T-cell (primary cell): ENCODE measurements around the gene GALNT1. TPM values are rescaled to one million over a fixed set of nuclear protein-coding genes. Genes with fewer than 3 reads are reported as not detected.

Source experiments
- ATAC-seq, 4 experiments: fragments of 200-7000 bp in 3 of 4; fragments of 150-1000 bp in 1 of 4; cut with Tn5 transposase; replicated peaks in 1 of 4; 1 replicate in 3 of 4; 2 replicates in 1 of 4; pipeline ENCODE4 v1.10.0; 2021; ENCODE audit warnings: moderate library complexity in 3 of 4, mild to moderate bottlenecking in 2 of 4, moderate number of reproducible peaks in 1 of 4
- CTCF ChIA-PET, 2 donors: fragments of 300-600 bp; sonication (Branson Sonifier 250); formaldehyde crosslinking; loops; one replicate each; lab custom pipeline; 2022; ENCODE audit warnings: antibody characterized with exemption in 2 of 2; lab: Charles Lee
- POLR2A ChIA-PET, 2 donors: fragments of 300-600 bp; sonication (Branson Sonifier 250); formaldehyde crosslinking; loops; one replicate each; lab custom pipeline; 2022; ENCODE audit warnings: antibody characterized with exemption in 2 of 2; lab: Charles Lee
- DNase-seq, 35 experiments: peaks; one replicate each; pipeline versions ENCODE4 v3.0.0 to v3.0.0-alpha.2; 2013 to 2023
- H3K27ac ChIP-seq: one replicate; pipeline ENCODE4 v1.5.1; 2013; ENCODE audit warnings: low read length
- H3K27me3 ChIP-seq, 2 experiments: replicated peaks in 1 of 2; 1 replicate in 1 of 2; 2 replicates in 1 of 2; pipeline versions ENCODE4 v1.6.1 to v1.7.0; 2013; ENCODE audit warnings: low read length in 1 of 2, mixed read lengths in 1 of 2; ENCODE audit not compliant: control insufficient read depth in 2 of 2, insufficient read depth in 2 of 2; ENCODE audit errors: extremely low read depth in 1 of 2
- H3K36me3 ChIP-seq, 2 donors: 1 replicate in 1 of 2; 2 replicates in 1 of 2; pipeline versions ENCODE4 v1.6.1 to v1.7.0; 2013; ENCODE audit warnings: low read length in 1 of 2; ENCODE audit not compliant: control insufficient read depth in 2 of 2, insufficient read depth in 1 of 2; ENCODE audit errors: extremely low read depth in 1 of 2
- H3K4me1 ChIP-seq, 2 experiments: 1 replicate in 1 of 2; 2 replicates in 1 of 2; pipeline versions ENCODE4 v1.6.1 to v1.7.0; 2013; ENCODE audit warnings: low read length in 2 of 2, mixed read lengths in 1 of 2; ENCODE audit not compliant: insufficient read depth in 2 of 2, control insufficient read depth in 1 of 2; ENCODE audit errors: extremely low read depth in 1 of 2
- H3K4me3 ChIP-seq, 2 donors: 1 replicate in 1 of 2; 2 replicates in 1 of 2; pipeline versions ENCODE4 v1.5.1 to v1.7.0; 2013; ENCODE audit warnings: mild to moderate bottlenecking in 2 of 2, low read length in 1 of 2, moderate library complexity in 1 of 2; ENCODE audit not compliant: control insufficient read depth in 1 of 2; ENCODE audit errors: extremely low read depth in 1 of 2
- H3K9me3 ChIP-seq: 2 replicates; pipeline ENCODE4 v1.7.0; 2013
- H3K27ac Mint-ChIP-seq, 2 donors: one replicate each; pipeline ENCODE4 v1.8.0; 2020 to 2021; ENCODE audit warnings: mild to moderate bottlenecking in 2 of 2, mixed read lengths in 2 of 2
- H3K27me3 Mint-ChIP-seq, 2 donors: one replicate each; pipeline ENCODE4 v1.8.0; 2021 to 2022; ENCODE audit warnings: mixed read lengths in 2 of 2
- H3K36me3 Mint-ChIP-seq: one replicate; pipeline ENCODE4 v1.8.0; 2021; ENCODE audit warnings: mixed read lengths
- H3K4me1 Mint-ChIP-seq, 3 donors: one replicate each; pipeline ENCODE4 v1.8.0; 2020 to 2022; ENCODE audit warnings: mixed read lengths in 3 of 3, mild to moderate bottlenecking in 1 of 3
- H3K4me3 Mint-ChIP-seq, 3 donors: one replicate each; pipeline ENCODE4 v1.8.0; 2020 to 2022; ENCODE audit warnings: mild to moderate bottlenecking in 3 of 3, mixed read lengths in 3 of 3, moderate library complexity in 3 of 3
- H3K9me3 Mint-ChIP-seq, 3 donors: one replicate each; pipeline ENCODE4 v1.8.0; 2020 to 2022; ENCODE audit warnings: mixed read lengths in 3 of 3
- WGBS: methylation state at CpG from one replicate; pipeline ENCODE4 v1.1.5; 2013; ENCODE audit warnings: missing lambda C conversion rate; ENCODE audit not compliant: insufficient coverage; 5-methylcytosine and 5-hydroxymethylcytosine counted together
- total RNA-seq, 35 experiments: library from RNA in 6 of 35; stranded (reverse) in 6 of 35; fragments of 120-200 nt in 1 of 35; gene quantifications; one replicate each; pipeline versions ENCODE4 v1.2.1 to v1.2.4 and lab custom pipeline; 2013 to 2026

The GALNT1 gene
- total RNA-seq, 5 donors from 2014 or later (not counting 1 experiment from before 2014, with no cell fraction given): 28.2 to 34.2 (median 30.0) TPM

DNA sequence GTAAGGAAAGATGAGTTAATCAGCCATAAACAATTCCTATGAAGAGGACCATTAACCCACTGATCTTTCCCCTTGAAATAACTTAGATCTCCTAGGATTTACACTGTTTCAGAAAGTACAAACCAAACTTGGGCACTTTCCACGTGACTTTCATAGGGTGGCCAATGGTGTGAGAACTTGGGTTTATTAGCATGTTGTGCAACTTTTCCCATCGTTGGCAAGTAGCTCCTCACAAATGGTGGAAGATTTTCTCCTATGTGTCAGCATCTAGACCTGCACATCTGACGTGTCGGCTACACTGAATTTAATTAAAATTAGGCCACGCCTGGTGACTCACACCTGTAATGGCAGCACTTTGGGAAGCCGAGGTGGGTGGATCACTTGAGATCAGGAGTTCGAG lies 116.3 kb downstream of the GALNT1 start:
- Mint-ChIP-seq H3K4me3 (no peak overlapping the region), H3K27ac (no peak overlapping the region), H3K4me1 (no peaks in the 10 kb centered on the region), H3K9me3 (no peaks in the 10 kb centered on the region), H3K27me3 (no peaks in the 10 kb centered on the region), H3K36me3 (peaks cover 52% of the 10 kb centered on the region)
- ATAC-seq: no peak
- Histone ChIP-seq H3K27me3 (no peaks in the 10 kb centered on the region), H3K4me1 (no peaks in the 10 kb centered on the region), H3K36me3 (peaks cover 5 to 13% of the 10 kb centered on the region in 2 donors), H3K4me3 (no peak overlapping the region), H3K9me3 (no peaks in the 10 kb centered on the region), H3K27ac (no peak overlapping the region)
- ChIA-PET POLR2A (interaction anchor here in 1 of 2 donors (0.6 kb wide), 1 partner anchor 313 kb away, joined by 4 read pairs; no protein-coding TSS in a partner anchor), CTCF (no interaction called here)
- no peak for DNase-seq
- 100% methylated on average over 2 of the region's 7 CpGs for WGBS

DNA sequence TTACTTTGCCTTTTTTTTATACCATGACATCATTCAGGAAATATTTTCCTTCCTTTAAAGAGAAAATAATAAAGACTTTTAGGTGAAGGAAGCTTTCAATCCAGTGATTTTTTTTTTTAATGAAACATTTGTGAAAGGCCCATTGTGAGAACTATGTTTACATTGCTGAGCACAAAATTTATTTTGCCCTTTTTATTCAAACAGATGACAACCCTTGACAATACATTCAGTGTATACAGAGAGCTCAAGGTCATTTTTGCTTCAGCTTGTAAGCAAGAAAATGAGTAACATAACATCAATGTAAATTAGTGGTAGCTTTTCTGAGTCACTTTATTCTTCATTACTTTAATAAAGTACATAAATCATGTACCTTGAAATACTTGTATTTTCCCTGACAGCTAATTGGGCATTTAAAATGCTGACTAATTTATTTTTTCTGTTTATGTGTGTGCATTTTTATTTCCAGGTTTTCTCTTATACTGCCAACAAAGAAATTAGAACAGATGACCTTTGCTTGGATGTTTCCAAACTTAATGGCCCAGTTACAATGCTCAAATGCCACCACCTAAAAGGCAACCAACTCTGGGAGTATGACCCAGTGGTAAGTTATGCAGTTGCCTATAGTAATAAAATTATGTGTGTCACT lies 121.6 kb downstream of the GALNT1 start:
- DNase-seq (no peak), ATAC-seq (no peak)
- Mint-ChIP-seq H3K9me3 (no peaks in the 10 kb centered on the region), H3K27me3 (no peaks in the 10 kb centered on the region), H3K4me1 (no peaks in the 10 kb centered on the region), H3K36me3 (peaks cover 52% of the 10 kb centered on the region), H3K27ac (no peak overlapping the region), H3K4me3 (no peak overlapping the region)
- Histone ChIP-seq H3K27ac (no peak overlapping the region), H3K36me3 (peaks cover under 1 to 15% of the 10 kb centered on the region in 2 donors), H3K4me3 (no peak overlapping the region), H3K27me3 (no peaks in the 10 kb centered on the region), H3K9me3 (no peaks in the 10 kb centered on the region), H3K4me1 (no peaks in the 10 kb centered on the region)
- ChIA-PET POLR2A (no interaction called here), CTCF (interaction anchor here in 1 of 2 donors (0.6 kb wide), 1 partner anchor 11 kb away, joined by 3 read pairs; no protein-coding TSS in a partner anchor)

DNA sequence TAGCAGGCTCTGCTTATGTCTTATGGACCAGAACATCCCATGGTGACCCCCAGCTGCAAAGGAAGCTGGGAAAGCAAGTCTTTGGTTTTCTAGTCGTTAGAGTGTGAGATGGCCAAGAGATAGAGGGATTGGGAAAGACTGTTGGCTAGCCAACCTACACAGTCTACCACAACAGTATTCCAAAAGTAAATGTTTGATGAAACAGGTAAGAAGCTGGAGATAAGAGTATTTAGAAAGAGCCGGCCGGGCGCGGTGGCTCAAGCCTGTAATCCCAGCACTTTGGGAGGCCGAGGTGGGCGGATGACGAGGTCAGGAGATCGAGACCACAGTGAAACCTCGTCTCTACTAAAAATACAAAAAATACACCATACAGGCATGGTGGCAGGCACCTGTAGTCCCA lies 124.4 kb downstream of the GALNT1 start:
- H3K36me3 ChIP-seq: peaks cover 0 to 16% of the 10 kb centered on the region in 2 donors
- 100% methylated on average over 1 of the region's 10 CpGs for WGBS
- POLR2A ChIA-PET: interaction anchor here in 1 of 2 donors (0.5 kb wide), 1 partner anchor 10 kb away, joined by 7 read pairs; no protein-coding TSS in a partner anchor
- H3K27ac ChIP-seq: no peak overlapping the region
- ATAC-seq (no peak), DNase-seq (no peak)
- no peaks in the 10 kb centered on the region for H3K27me3 Mint-ChIP-seq
- CTCF ChIA-PET: no interaction called here
- no peak overlapping the region for H3K27ac Mint-ChIP-seq
- H3K4me3 ChIP-seq: no peak overlapping the region
- H3K4me1 Mint-ChIP-seq: no peaks in the 10 kb centered on the region
- no peaks in the 10 kb centered on the region for H3K9me3 ChIP-seq
- H3K9me3 Mint-ChIP-seq: no peaks in the 10 kb centered on the region
- no peaks in the 10 kb centered on the region for H3K27me3 ChIP-seq
- no peak overlapping the region for H3K4me3 Mint-ChIP-seq
- H3K4me1 ChIP-seq: no peaks in the 10 kb centered on the region
- peaks cover 59% of the 10 kb centered on the region for H3K36me3 Mint-ChIP-seq

DNA sequence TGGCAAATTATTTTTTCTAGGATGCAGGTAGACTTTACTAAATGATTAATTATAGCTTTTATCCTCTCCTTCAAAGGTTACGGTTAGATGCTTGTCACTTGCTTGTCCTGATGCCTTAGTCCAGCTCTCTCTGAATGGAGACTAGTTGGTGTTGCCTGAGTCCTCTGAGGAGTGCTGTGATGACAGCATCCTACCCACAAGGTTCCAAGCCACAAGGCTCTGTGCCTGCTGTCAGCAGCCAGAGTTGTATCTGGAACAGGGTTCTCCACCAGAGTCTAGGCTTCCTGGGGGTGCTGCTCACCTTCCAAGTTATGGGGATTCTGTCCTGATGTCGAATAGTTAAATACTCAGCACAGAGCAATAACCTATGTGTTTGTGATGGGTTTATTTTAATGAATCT lies 125.7 kb downstream of the GALNT1 start:
- WGBS: no CpG with 5 or more reads among the region's 2 CpGs
- no peak for ATAC-seq
- Histone ChIP-seq H3K9me3 (no peaks in the 10 kb centered on the region), H3K27me3 (no peaks in the 10 kb centered on the region), H3K36me3 (peaks cover 0 to 16% of the 10 kb centered on the region in 2 donors), H3K4me3 (no peak overlapping the region), H3K4me1 (no peaks in the 10 kb centered on the region), H3K27ac (no peak overlapping the region)
- H3K9me3 Mint-ChIP-seq: peaks cover 0 to under 1% (median 0%) of the 10 kb centered on the region in 3 donors
- POLR2A ChIA-PET: no interaction called here
- no peak for DNase-seq
- no peak overlapping the region for H3K27ac Mint-ChIP-seq
- no peaks in the 10 kb centered on the region for H3K27me3 Mint-ChIP-seq
- peaks cover 59% of the 10 kb centered on the region for H3K36me3 Mint-ChIP-seq
- no peaks in the 10 kb centered on the region for H3K4me1 Mint-ChIP-seq
- no peak overlapping the region for H3K4me3 Mint-ChIP-seq
- CTCF ChIA-PET: no interaction called here

DNA sequence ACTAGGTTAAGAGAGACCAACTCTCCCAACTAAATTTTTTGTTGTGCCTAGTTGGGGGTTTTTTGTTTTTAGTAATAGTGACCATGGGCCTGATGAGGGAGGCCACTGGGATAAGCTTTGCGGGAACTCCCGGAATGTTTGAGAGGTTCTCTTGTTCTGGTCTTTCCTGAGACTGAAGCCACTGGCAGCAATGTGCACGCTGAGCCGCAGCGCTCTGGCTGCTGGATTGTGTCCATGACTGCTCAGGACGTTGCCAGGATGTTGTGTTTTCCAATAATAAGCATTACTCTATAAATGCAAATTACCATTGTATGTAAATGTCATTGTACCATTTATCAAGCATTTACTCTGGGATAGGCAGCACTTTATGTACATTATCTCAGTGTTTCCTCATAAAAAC lies 126.1 kb downstream of the GALNT1 start:
- Mint-ChIP-seq H3K4me3 (no peak overlapping the region), H3K27me3 (no peaks in the 10 kb centered on the region), H3K36me3 (peaks cover 59% of the 10 kb centered on the region), H3K4me1 (no peaks in the 10 kb centered on the region), H3K9me3 (peaks cover 0 to 5% (median 0%) of the 10 kb centered on the region in 3 donors), H3K27ac (no peak overlapping the region)
- no peaks in the 10 kb centered on the region for H3K27me3 ChIP-seq
- no peak overlapping the region for H3K4me3 ChIP-seq
- POLR2A ChIA-PET: no interaction called here
- WGBS: no CpG with 5 or more reads among the region's 6 CpGs
- no peaks in the 10 kb centered on the region for H3K4me1 ChIP-seq
- DNase-seq (no peak), ATAC-seq (no peak)
- H3K27ac ChIP-seq: no peak overlapping the region
- H3K9me3 ChIP-seq: no peaks in the 10 kb centered on the region
- CTCF ChIA-PET: no interaction called here
- peaks cover 0 to 16% of the 10 kb centered on the region in 2 donors for H3K36me3 ChIP-seq

DNA sequence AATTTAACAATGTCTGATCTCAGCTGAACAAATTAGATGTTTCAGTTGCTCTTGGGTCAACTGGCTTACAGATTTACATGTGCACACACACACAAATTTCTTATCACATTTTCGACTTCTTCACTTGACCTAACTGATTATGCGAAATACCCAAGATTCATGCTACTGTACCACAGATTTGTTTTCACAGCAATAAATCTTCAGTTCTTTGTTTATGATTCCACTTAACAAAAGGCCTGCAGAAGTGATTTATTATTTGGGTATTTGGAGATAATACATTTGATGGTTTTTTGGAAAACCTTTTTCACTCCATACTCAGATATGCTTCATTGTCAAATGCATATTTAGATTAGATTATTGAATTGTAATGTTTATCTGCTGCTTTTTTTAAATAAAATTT lies 129.0 kb downstream of the GALNT1 start:
- Mint-ChIP-seq H3K27me3 (no peaks in the 10 kb centered on the region), H3K36me3 (peaks cover 50% of the 10 kb centered on the region), H3K4me1 (no peaks in the 10 kb centered on the region), H3K27ac (no peak overlapping the region), H3K4me3 (no peak overlapping the region), H3K9me3 (peaks cover 0 to 8% (median 3%) of the 10 kb centered on the region in 3 donors)
- ChIA-PET CTCF (no interaction called here), POLR2A (interaction anchor here in 1 of 2 donors (0.7 kb wide), 1 partner anchor 415 kb away, joined by 3 read pairs; no protein-coding TSS in a partner anchor)
- DNase-seq (no peak), ATAC-seq (no peak)
- Histone ChIP-seq H3K4me1 (no peaks in the 10 kb centered on the region), H3K27me3 (no peaks in the 10 kb centered on the region), H3K9me3 (no peaks in the 10 kb centered on the region), H3K4me3 (no peak overlapping the region), H3K36me3 (peaks cover 0 to 8% of the 10 kb centered on the region in 2 donors), H3K27ac (no peak overlapping the region)
- no CpG with 5 or more reads among the region's 2 CpGs for WGBS
